Keratinocyte (primary cell): Measurements from ENCODE around the gene PTPN18. TPM values are rescaled to one million over a fixed set of nuclear protein-coding genes. Genes with fewer than 3 reads are reported as not detected.

Source experiments
- DNase-seq: peaks from one replicate; pipeline ENCODE4 v3.0.0-alpha.2; 2011; ENCODE audit warnings: low read depth, missing footprints, low spot score
- FAIRE-seq: peaks from 2 replicates; lab custom pipeline; 2011; peaks lifted over from hg19 to GRCh38; lab: Jason Lieb, UNC
- H2AFZ ChIP-seq: 2 replicates; pipeline ENCODE4 v1.6.0; 2012; ENCODE audit warnings: low read length, control low read depth, inconsistent platforms; ENCODE audit not compliant: control insufficient read depth
- H3K27ac ChIP-seq: 2 replicates; pipeline ENCODE4 v1.5.1; 2011; ENCODE audit warnings: low read length; ENCODE audit not compliant: control insufficient read depth, insufficient read depth
- H3K27me3 ChIP-seq: 3 replicates; pipeline ENCODE4 v1.6.0; 2011; ENCODE audit warnings: low read length; ENCODE audit not compliant: control insufficient read depth, insufficient read depth; ENCODE audit errors: extremely low read depth
- H3K36me3 ChIP-seq, 2 experiments: 2 replicates in 1 of 2; 3 replicates in 1 of 2; pipeline ENCODE4 v1.5.1; 2011; ENCODE audit warnings: low read length in 2 of 2, mild to moderate bottlenecking in 1 of 2; ENCODE audit not compliant: control insufficient read depth in 2 of 2, insufficient read depth in 2 of 2; ENCODE audit errors: extremely low read depth in 1 of 2
- H3K4me1 ChIP-seq: 3 replicates; pipeline ENCODE4 v1.5.1; 2011; ENCODE audit warnings: low read length; ENCODE audit not compliant: control insufficient read depth, insufficient read depth; ENCODE audit errors: extremely low read depth
- H3K4me2 ChIP-seq: 3 replicates; pipeline ENCODE4 v1.6.0; 2011; ENCODE audit warnings: low read depth, low read length; ENCODE audit not compliant: control insufficient read depth, insufficient read depth; ENCODE audit errors: extremely low read depth
- H3K4me3 ChIP-seq, 3 experiments: fragments of 200-600 bp in 1 of 3; sonication (generic) in 1 of 3; 2 replicates in 2 of 3; 3 replicates in 1 of 3; pipeline ENCODE4 v1.5.1; 2011 to 2016; ENCODE audit warnings: low read length in 3 of 3, mild to moderate bottlenecking in 3 of 3, control low read depth in 2 of 3, inconsistent platforms in 1 of 3, low read depth in 1 of 3, mixed read lengths in 1 of 3, mixed run types in 1 of 3, moderate library complexity in 1 of 3; ENCODE audit not compliant: control insufficient read depth in 2 of 3, insufficient read depth in 2 of 3; ENCODE audit errors: extremely low read depth in 1 of 3
- H3K79me2 ChIP-seq: 2 replicates; pipeline ENCODE4 v1.6.0; 2012; ENCODE audit warnings: low read length; ENCODE audit not compliant: control insufficient read depth, insufficient read depth
- H3K9ac ChIP-seq: 3 replicates; pipeline ENCODE4 v1.6.0; 2011; ENCODE audit warnings: low read length; ENCODE audit not compliant: control insufficient read depth, insufficient read depth; ENCODE audit errors: extremely low read depth
- H3K9me1 ChIP-seq: 3 replicates; pipeline ENCODE4 v1.6.0; 2011; ENCODE audit warnings: low read length; ENCODE audit not compliant: control insufficient read depth, insufficient read depth; ENCODE audit errors: extremely low read depth
- H3K9me3 ChIP-seq: 2 replicates; pipeline ENCODE4 v1.5.1; 2012; ENCODE audit warnings: low read depth, low read length; ENCODE audit not compliant: control insufficient read depth
- H4K20me1 ChIP-seq: 3 replicates; pipeline ENCODE4 v1.6.0; 2011; ENCODE audit warnings: low read length; ENCODE audit not compliant: control insufficient read depth, insufficient read depth; ENCODE audit errors: extremely low read depth
- CTCF ChIP-seq, 3 experiments: IDR thresholded peaks in 1 of 3; conservative IDR thresholded peaks in 1 of 3; optimal IDR thresholded peaks in 1 of 3; 2 replicates in 2 of 3; 3 replicates in 1 of 3; pipeline versions ENCODE3 to v1.5.1; 2011; ENCODE audit warnings: low read length in 3 of 3, mild to moderate bottlenecking in 3 of 3, moderate library complexity in 2 of 3, control low read depth in 1 of 3, inconsistent platforms in 1 of 3; ENCODE audit not compliant: insufficient read depth in 2 of 3; ENCODE audit errors: extremely low read depth in 1 of 3
- EZH2 ChIP-seq: IDR thresholded peaks from one replicate; pipeline ENCODE4 v1.6.1; 2012; ENCODE audit warnings: inconsistent platforms, mild to moderate bottlenecking, low read length, moderate library complexity
- dilution Hi-C: fragments of 300-500 bp; cut with MboI; formaldehyde crosslinking; loops from one replicate; pipeline ENCODE4 v1.7.0; 2020; ENCODE audit warnings: low sequenced_read_pairs; ENCODE audit not compliant: extremely low pct_ligation_motif_present
- polyA plus RNA-seq, 5 experiments: library from polyadenylated mRNA; depleted of rRNA in 3 of 5; stranded (reverse) in 3 of 5; stranded (forward) in 1 of 5; unstranded in 1 of 5; fragments of >200 nt; gene quantifications; 1 replicate in 1 of 5; 2 replicates in 3 of 5; 3 replicates in 1 of 5; pipeline versions ENCODE4 v1.2.1 to v1.2.3, GENCODE V29; 2011 to 2012; ENCODE audit warnings: missing spikeins in 2 of 5, low read depth in 1 of 5, low replicate concordance in 1 of 5

Gene PTPN18
- polyA plus RNA-seq, 1 donor (not counting 4 experiments of a cell fraction or from before 2014, with no cell fraction given) = 9.6 TPM

- FAIRE-seq (no peak), DNase-seq (no peak)
- dilution Hi-C loops = no loop called here
- Histone ChIP-seq H3K9me3 (no peaks in the 10 kb centered on the region), H3K27me3 (no peaks in the 10 kb centered on the region), H3K4me3 (peak overlapping the region in 1 of 3 experiments; percentile 69), H3K27ac (no peak overlapping the region), H4K20me1 (no peaks in the 10 kb centered on the region), H3K36me3 (peaks cover 3 to 9% of the 10 kb centered on the region in 2 experiments), H3K9me1 (no peaks in the 10 kb centered on the region), H3K4me1 (peaks cover 8% of the 10 kb centered on the region), H3K4me2 (peak overlapping the region; percentile 80), H3K79me2 (peaks cover 1% of the 10 kb centered on the region), H3K9ac (no peak overlapping the region), H2AFZ (no peak overlapping the region)
- TF ChIP-seq CTCF (optimal IDR thresholded peaks at IDR 0.05 in 1 of 3, IDR thresholded peaks at IDR 0.05 in 1 of 3, conservative IDR thresholded peaks at IDR 0.05 in 1 of 3; ENCODE audit: extremely low read depth in 1 of 3, insufficient read depth in 2 of 3, low read length in 3 of 3) = no peak
- no peak for TF ChIP-seq EZH2
These were observed 18.0 kb upstream of the PTPN18 start for GRCh38 chr2:130337735-130338325.

- TF ChIP-seq CTCF (optimal IDR thresholded peaks at IDR 0.05 in 1 of 3, IDR thresholded peaks at IDR 0.05 in 1 of 3, conservative IDR thresholded peaks at IDR 0.05 in 1 of 3; ENCODE audit: extremely low read depth in 1 of 3, insufficient read depth in 2 of 3, low read length in 3 of 3) (no peak), EZH2 (no peak)
- Histone ChIP-seq H3K9me1 (no peaks in the 10 kb centered on the region), H2AFZ (no peak overlapping the region), H3K9ac (no peak overlapping the region), H3K27me3 (no peaks in the 10 kb centered on the region), H4K20me1 (no peaks in the 10 kb centered on the region), H3K36me3 (peaks cover 3 to 9% of the 10 kb centered on the region in 2 experiments), H3K27ac (no peak overlapping the region), H3K79me2 (peaks cover 12% of the 10 kb centered on the region), H3K4me3 (no peak overlapping the region), H3K4me2 (no peak overlapping the region), H3K4me1 (peaks cover 11% of the 10 kb centered on the region), H3K9me3 (no peaks in the 10 kb centered on the region)
- FAIRE-seq (no peak), DNase-seq (no peak)
- dilution Hi-C loops = no loop called here
These were observed 17.0 kb upstream of the PTPN18 start for GRCh38 chr2:130338793-130339345.
